Activated naive CD8-positive, alpha-beta T cell treated with anti-CD3 and anti-CD28 coated beads, Interleukin-2, amount 50 U/mL, for 16 hours (primary cell): ENCODE results near the gene C19orf67.
A peak's percentile ranks its signal among the peaks of the same experiment; 100 is the strongest.

ENCODE experiments used
- DNase-seq: peaks from one replicate; pipeline ENCODE4 v3.0.0-alpha.2; 2020; ENCODE audit warnings: low read depth, low spot score

Gene C19orf67

DNA sequence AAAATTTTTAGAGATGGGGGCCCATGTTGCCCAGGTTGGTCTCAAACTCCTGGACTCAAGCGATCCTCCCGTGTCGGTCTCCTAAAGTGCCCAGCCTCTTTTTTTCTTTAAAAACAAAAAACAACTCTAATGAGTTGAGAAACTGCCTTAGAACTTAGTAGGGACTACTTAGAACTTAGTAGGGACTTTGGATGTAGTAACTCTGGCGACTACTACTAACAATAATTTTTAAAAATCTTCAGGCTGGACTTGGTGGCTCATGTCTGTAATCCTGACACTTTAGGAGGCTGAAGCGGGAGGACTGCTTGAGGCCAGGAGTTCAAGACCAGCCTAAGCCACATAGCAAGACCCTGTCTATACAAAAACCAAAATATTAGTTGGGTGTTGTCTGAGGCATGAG lies 515 bp upstream of the C19orf67 start:
- no peak for DNase-seq

GRCh38 chr19:14082675-14082960 lies 3.0 kb downstream of the C19orf67 start:
- no peak for DNase-seq

- no peak for DNase-seq
These were observed 3.5 kb downstream of the C19orf67 start for GRCh38 chr19:14081797-14082674.

GRCh38 chr19:14080887-14081796 lies 4.4 kb downstream of the C19orf67 start:
- DNase-seq: peak; percentile 97

DNA sequence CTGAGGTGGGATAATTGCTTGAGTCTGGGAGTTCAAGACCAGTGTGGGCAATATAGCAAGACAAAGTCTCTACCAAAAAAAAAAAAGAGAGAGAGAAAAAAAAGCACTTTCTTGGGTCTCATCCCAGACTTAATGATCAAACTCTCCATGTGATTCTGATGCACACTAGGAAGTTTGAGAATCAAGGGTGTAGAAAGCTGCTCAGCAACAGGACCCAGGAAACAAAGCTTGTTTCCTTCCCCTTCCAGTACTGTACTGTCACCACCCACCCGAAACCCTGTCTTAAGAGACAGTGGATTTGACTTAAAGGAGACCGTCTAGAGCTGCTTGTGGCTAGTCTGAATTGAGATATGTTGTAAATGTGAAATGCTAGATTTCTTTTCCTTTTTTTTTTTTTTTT lies 7.2 kb downstream of the C19orf67 start:
- DNase-seq: no peak

GRCh38 chr19:14073925-14074838 lies 11.4 kb downstream of the C19orf67 start:
- no peak for DNase-seq

DNA sequence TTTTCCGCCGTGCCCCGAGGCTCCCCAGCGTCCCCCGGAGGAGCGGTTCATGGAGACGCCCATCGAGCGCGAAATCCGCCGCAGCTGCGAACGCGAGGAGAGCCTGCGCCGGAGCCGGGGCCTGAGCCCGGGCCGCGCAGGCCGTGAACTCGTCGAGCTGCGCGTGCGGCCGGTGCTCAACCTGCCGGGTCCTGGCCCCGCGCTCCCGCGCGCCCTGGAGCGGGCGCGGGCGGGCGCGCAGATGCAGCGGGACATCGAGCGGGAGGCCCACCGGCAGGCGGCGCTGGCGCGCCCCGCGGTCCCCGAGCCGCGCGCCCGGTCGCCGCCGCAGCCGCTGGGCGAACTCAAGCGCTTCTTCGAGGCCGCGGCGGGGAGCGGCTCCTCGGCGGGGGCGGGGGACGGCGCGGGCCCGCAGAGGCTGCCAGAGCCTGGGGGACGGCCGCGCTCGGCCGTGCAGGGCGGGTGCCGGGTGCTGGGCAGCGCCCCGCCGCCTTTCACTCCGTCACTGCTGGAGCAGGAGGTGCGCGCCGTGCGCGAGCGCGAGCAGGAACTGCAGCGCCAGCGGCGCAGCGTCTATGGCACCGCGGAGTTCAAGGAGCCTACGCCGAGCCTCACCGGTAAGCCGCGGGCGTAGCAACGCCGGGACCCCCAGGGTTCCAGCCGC lies 12.2 kb downstream of the C19orf67 start:
- peak; percentile 39 for DNase-seq

DNA sequence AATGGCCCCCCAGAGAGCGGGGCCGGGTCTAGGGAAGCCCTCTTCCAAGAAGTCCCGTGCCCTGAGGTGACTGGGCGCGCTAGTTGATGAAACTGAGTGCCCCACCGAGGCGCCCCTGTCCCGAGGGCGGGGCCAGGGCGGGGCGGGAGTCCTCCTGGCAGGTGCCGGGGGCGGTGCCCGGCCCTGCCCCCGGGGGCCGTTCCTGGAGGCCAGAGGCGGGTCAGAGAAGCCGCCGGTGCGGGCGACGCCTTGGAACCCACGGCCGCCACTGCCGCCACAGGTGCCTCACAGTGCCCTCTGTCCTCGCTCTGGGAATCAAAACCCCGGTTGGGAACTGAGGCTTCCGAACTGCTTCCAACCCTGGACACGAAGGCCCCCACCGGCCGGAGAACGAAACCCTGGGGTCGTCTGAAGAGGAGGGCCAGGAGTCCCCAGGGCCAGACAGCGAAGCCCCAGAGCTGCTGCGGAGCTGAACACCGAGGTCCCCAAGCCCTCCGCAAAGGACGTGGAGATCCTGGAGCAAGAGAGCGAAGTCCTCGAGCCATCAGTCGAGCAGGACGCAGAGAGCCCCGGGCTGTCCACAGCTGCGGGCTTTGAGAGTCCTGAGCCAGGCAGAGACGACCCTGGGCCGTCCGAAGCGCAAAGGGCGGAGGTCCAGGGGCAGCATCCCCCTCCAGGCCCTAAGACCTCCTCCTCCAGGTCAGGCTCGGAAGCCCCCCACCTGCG lies 12.9 kb downstream of the C19orf67 start, which contains the start of gene MISP3:
TSS of gene MISP3 (plus strand) at position 252 of the 726 bp plus-strand sequence. CDS start 524 bp downstream, outside the sequence.
- DNase-seq: no peak

DNA sequence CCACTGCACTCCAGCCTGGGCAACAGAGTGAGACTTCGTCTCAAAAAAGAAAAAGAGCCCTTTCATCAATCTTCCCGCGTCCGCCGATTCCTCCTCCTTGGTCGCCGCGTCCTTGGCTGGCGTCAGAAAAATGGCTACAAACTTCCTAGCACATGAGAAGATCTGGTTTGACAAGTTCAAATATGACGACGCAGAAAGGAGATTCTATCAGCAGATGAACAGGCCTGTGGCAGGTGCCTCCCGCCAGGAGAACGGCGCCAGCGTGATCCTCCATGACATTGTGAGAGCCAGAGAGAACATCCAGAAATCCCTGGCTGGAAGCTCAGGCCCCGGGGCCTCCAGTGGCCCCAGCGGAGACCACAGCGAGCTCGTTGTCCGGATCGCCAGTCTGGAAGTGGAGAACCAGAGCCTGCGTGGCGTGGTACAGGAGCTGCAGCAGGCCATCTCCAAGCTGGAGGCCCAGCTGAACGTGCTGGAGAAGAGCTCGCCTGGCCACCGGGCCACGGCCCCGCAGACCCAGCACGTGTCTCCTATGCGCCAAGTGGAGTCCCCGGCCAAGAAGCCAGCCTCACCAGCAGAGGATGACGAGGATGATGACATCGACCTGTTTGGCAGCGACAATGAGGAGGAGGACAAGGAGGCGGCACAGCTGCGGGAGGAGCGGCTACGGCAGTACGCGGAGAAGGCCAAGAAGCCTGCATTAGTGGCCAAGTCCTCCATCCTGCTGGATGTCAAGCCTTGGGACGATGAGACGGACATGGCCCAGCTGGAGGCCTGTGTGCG lies 15.1 kb downstream of the C19orf67 start:
- DNase-seq: no peak

GRCh38 chr19:14066134-14066533 lies 19.4 kb downstream of the C19orf67 start:
- no peak for DNase-seq

GRCh38 chr19:14063105-14063504 lies 22.5 kb downstream of the C19orf67 start:
- no peak for DNase-seq

GRCh38 chr19:14062558-14062855 lies 23.1 kb downstream of the C19orf67 start:
- no peak for DNase-seq

- DNase-seq: no peak
These were observed 23.6 kb downstream of the C19orf67 start, which contains the start of gene PALM3 for GRCh38 chr19:14061751-14062557. PALM3 (minus strand) TSS chr19:14062076; CDS start chr19:14061980, 96 bp downstream.

- DNase-seq: no peak
These were observed 24.4 kb downstream of the C19orf67 start for GRCh38 chr19:14061081-14061749.

- no peak for DNase-seq
These were observed 25.9 kb downstream of the C19orf67 start for GRCh38 chr19:14059652-14060155.

- DNase-seq: no peak
These were observed 26.5 kb downstream of the C19orf67 start for GRCh38 chr19:14059093-14059480.

GRCh38 chr19:14058182-14059092 lies 27.1 kb downstream of the C19orf67 start:
- DNase-seq: no peak
